HG03354 (cell line): ENCODE measurements around the gene HBA2.
"Not testable (repeated sequence)": the region's sequence is repeated elsewhere in the genome, so short reads cannot be mapped to it uniquely, and the experiment has no call there.

Source experiments
- ATAC-seq: cut with Tn5 transposase; IDR thresholded peaks from one replicate; pipeline ENCODE4 v1.9.1; 2021; ENCODE audit warnings: mild to moderate bottlenecking; ENCODE audit not compliant: unreplicated experiment, poor library complexity, severe bottlenecking

HBA2 gene

DNA sequence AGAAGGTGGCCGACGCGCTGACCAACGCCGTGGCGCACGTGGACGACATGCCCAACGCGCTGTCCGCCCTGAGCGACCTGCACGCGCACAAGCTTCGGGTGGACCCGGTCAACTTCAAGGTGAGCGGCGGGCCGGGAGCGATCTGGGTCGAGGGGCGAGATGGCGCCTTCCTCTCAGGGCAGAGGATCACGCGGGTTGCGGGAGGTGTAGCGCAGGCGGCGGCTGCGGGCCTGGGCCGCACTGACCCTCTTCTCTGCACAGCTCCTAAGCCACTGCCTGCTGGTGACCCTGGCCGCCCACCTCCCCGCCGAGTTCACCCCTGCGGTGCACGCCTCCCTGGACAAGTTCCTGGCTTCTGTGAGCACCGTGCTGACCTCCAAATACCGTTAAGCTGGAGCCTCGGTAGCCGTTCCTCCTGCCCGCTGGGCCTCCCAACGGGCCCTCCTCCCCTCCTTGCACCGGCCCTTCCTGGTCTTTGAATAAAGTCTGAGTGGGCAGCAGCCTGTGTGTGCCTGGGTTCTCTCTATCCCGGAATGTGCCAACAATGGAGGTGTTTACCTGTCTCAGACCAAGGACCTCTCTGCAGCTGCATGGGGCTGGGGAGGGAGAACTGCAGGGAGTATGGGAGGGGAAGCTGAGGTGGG lies 657 bp downstream of the HBA2 start:
- ATAC-seq, result not testable (repeated sequence)

DNA sequence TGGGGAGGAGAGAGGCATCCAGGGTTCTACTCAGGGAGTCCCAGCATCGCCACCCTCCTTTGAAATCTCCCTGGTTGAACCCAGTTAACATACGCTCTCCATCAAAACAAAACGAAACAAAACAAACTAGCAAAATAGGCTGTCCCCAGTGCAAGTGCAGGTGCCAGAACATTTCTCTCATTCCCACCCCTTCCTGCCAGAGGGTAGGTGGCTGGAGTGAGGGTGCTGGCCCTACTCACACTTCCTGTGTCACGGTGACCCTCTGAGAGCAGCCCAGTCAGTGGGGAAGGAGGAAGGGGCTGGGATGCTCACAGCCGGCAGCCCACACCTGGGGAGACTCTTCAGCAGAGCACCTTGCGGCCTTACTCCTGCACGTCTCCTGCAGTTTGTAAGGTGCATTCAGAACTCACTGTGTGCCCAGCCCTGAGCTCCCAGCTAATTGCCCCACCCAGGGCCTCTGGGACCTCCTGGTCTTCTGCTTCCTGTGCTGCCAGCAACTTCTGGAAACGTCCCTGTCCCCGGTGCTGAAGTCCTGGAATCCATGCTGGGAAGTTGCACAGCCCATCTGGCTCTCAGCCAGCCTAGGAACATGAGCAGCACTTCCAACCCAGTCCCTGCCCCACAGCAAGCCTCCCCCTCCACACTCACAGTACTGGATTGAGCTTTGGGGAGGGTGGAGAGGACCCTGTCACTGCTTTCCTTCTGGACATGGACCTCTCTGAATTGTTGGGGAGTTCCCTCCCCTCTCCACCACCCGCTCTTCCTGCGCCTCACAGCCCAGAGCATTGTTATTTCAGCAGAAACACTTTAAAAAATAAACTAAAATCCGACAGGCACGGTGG lies 1.5 kb downstream of the HBA2 start:
- ATAC-seq, result not testable (repeated sequence)

- no peak for ATAC-seq
Measured at GRCh38 chr16:175011-175949, 2.6 kb downstream of the HBA2 start.

GRCh38 chr16:176006-176405 lies 3.3 kb downstream of the HBA2 start:
- ATAC-seq, result not testable (repeated sequence)

DNA sequence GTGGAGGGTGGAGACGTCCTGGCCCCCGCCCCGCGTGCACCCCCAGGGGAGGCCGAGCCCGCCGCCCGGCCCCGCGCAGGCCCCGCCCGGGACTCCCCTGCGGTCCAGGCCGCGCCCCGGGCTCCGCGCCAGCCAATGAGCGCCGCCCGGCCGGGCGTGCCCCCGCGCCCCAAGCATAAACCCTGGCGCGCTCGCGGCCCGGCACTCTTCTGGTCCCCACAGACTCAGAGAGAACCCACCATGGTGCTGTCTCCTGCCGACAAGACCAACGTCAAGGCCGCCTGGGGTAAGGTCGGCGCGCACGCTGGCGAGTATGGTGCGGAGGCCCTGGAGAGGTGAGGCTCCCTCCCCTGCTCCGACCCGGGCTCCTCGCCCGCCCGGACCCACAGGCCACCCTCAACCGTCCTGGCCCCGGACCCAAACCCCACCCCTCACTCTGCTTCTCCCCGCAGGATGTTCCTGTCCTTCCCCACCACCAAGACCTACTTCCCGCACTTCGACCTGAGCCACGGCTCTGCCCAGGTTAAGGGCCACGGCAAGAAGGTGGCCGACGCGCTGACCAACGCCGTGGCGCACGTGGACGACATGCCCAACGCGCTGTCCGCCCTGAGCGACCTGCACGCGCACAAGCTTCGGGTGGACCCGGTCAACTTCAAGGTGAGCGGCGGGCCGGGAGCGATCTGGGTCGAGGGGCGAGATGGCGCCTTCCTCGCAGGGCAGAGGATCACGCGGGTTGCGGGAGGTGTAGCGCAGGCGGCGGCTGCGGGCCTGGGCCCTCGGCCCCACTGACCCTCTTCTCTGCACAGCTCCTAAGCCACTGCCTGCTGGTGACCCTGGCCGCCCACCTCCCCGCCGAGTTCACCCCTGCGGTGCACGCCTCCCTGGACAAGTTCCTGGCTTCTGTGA lies 4.1 kb downstream of the HBA2 start, which contains the start of gene HBA1:
Gene HBA1, plus strand, starts transcription at position 204 of the 906 bp plus-strand sequence. Its CDS starts 37 bp downstream, at position 241.
- not testable (repeated sequence) for ATAC-seq

DNA sequence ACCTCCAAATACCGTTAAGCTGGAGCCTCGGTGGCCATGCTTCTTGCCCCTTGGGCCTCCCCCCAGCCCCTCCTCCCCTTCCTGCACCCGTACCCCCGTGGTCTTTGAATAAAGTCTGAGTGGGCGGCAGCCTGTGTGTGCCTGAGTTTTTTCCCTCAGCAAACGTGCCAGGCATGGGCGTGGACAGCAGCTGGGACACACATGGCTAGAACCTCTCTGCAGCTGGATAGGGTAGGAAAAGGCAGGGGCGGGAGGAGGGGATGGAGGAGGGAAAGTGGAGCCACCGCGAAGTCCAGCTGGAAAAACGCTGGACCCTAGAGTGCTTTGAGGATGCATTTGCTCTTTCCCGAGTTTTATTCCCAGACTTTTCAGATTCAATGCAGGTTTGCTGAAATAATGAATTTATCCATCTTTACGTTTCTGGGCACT lies 4.7 kb downstream of the HBA2 start:
- ATAC-seq, result no peak

GRCh38 chr16:177981-178667 lies 5.4 kb downstream of the HBA2 start:
- no peak for ATAC-seq

DNA sequence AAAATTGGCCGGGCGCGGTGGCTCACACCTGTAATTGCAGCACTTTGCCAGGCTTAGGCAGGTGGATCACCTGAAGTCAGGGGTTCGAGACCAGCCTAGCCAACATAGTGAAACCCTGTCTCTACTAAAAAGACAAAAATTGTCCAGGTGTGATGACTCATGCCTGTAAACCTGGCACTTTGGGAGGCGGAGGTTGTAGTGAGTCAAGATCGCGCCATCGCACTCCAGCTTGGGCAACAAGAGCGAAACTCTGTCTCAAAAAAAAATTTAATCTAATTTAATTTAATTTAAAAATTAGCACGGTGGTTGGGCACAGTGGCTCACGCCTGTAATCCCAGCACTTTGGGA lies 6.0 kb downstream of the HBA2 start:
- ATAC-seq, result no peak

- no peak for ATAC-seq
Measured at GRCh38 chr16:179211-180092, 6.8 kb downstream of the HBA2 start.

GRCh38 chr16:180101-180675 lies 7.5 kb downstream of the HBA2 start, which contains the start of gene HBQ1:
Gene HBQ1, plus strand, starts transcription at chr16:180459. Its CDS starts 28 bp downstream, at chr16:180487.
- no peak for ATAC-seq

GRCh38 chr16:180681-181564 lies 8.2 kb downstream of the HBA2 start:
- peak; percentile 53 for ATAC-seq

DNA sequence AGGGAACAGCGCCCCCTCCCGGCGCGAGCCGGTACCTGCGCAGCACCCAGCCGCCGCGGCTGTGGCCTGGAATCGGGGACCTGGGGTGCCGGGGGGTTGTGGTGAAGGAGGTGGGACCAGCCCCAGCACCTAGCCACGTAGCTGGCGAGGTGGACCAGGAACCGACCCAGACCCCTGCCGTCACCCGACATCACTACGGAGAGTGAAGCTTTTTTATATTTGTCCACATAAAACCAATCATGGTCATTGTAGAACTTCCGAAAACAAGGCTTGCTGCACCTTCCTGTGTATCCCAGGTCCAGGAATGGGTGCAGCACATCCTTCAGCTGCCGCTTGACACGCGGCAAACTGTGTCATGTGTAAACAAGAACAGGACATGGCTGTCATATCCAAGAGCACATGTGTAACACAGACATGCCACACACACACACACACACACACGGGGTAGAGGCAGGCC lies 8.9 kb downstream of the HBA2 start:
- no peak for ATAC-seq

GRCh38 chr16:183005-183404 lies 10.3 kb downstream of the HBA2 start:
- ATAC-seq, result no peak

- no peak for ATAC-seq
Measured at GRCh38 chr16:185213-185612, 12.5 kb downstream of the HBA2 start.

DNA sequence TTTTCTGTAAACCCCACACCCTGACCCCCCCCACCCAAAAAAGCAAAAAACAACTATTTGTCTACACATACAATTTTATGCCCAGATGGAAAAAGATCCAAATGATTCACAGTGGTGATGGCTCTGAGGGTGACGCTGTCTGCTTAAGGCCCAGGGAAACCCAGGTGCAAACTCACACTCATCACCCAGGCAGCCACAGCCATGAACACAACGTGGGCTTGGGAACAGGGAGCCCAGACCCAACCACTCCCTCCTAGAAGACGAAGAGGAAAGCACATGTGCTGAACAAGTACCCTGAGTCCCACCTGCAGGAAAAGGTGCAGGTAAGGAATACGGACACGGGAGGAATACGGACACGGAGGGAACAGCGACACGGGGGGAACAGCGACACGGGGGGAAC lies 13.0 kb downstream of the HBA2 start:
- no peak for ATAC-seq

DNA sequence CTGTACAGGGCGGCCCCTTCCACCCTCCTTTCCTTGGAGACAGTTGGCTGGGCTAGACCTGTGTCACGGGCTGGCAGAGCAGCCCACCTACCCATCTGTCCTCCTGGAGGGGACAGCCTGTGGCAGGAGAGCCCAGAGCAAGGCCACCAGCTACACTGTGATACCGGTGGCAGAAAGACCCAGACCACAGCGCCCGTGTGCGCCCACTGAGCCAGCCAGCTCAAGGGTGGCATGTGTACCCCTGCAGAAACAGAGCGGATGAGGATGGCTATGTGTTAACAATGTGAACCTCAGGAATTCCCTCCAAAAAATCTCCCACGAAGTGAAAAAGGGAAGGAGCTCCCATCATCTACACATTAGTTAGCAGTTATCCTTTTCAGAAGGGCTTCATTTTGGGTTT lies 14.7 kb downstream of the HBA2 start:
- ATAC-seq, result no peak
